HG02981 (cell line): ENCODE results near the gene SLC17A4.

Experiments used
- ATAC-seq: cut with Tn5 transposase; IDR thresholded peaks from one replicate; pipeline ENCODE4 v1.9.1; 2021; ENCODE audit warnings: mild to moderate bottlenecking, moderate library complexity; ENCODE audit not compliant: unreplicated experiment

The SLC17A4 gene, protein sequence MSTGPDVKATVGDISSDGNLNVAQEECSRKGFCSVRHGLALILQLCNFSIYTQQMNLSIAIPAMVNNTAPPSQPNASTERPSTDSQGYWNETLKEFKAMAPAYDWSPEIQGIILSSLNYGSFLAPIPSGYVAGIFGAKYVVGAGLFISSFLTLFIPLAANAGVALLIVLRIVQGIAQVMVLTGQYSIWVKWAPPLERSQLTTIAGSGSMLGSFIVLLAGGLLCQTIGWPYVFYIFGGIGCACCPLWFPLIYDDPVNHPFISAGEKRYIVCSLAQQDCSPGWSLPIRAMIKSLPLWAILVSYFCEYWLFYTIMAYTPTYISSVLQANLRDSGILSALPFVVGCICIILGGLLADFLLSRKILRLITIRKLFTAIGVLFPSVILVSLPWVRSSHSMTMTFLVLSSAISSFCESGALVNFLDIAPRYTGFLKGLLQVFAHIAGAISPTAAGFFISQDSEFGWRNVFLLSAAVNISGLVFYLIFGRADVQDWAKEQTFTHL

DNA sequence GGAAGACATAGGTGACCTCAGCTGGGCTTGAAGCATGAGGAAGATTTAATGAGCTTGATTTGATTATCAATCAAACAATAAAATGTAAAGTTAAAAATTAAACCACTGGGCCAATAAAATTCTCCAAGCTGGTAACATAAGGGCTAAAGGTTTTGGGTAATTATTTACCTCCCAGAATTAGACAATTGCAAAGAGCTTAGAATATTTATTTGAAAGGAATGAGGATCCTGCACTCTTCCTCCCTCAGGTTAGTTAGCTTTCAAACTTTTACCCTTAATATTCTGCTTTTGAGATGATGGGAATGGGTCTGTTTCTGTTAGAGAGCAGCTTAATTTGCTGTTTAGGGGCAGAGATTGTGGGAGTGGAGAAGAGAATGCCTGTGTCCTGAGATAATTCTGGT lies at the start of gene SLC17A4:
TSS of gene SLC17A4 (plus strand) at position 208 of the 400 bp plus-strand sequence. CDS start 7,221 bp downstream, outside the sequence.
- ATAC-seq = no peak

DNA sequence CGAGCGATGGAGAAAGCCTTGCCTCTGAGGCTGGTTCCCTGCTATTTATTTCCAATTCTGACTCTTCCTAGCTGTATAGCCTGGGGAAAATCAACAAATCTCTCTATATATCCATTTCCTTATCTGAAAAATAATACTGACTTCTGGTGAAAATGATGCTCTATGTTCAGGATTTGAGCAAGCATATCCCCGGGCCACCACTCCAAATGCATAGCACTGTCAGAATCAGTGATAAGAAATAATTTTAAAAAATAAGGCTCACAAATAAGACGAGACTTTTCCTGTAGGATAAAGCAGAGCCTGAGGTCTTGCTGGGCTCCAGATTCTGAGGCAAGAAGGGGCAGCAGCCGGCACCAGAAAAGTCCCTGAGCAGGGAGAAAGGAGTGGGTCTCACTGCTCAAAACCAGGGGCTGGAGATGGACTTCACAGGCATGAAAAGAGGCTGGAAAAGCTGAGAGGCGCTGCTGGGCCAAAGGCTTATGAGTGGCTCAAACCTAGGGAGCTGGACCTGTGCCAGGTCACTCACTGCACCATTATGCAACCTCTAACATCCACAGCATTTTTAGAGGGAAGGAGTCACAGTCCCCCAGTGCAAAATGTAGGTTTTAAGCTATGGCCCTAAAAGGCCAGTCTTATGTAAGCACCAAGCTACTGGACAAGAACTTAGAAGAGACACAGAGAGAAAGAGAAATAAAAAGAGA lies 48.1 kb upstream of the SLC17A4 start:
- no peak for ATAC-seq

DNA sequence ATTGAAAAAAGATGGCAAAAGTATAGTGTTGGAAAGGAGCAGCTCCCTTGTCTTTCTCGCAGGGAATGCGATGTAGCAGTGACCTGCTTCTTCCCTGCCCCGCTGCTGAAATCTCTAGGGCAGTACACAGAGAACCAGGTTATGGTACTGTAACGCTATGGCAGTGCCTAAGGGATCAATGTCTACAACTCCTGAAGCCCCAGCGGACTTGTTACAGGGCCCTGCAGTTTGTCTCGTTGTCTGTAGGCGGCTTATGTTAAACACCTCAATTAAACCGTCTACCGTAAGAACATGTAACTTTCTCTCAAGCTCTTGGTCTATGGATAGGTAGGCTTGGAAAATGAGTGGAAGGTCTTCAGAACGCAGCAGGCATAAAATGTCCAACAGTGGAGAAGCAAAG lies 44.8 kb upstream of the SLC17A4 start:
- no peak for ATAC-seq

DNA sequence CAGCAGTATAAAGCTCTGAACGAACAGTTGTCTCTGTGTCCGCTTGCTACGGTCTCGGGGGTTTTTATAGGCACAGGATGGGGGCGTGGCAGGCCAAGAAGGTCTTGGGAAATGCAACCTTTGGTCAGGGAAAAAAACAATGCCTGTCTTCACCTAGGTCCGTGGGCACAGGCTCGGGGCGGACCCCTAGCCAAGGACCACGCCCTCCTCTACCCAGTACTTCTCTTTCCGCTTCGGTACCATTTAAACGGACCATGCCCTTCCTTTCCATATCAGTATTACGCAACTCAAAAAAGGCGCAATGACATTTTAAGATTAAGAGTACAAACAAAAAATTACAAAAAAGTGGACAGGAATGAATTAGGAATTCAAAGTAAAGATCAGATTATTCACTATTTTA lies 44.3 kb upstream of the SLC17A4 start:
- no peak for ATAC-seq

DNA sequence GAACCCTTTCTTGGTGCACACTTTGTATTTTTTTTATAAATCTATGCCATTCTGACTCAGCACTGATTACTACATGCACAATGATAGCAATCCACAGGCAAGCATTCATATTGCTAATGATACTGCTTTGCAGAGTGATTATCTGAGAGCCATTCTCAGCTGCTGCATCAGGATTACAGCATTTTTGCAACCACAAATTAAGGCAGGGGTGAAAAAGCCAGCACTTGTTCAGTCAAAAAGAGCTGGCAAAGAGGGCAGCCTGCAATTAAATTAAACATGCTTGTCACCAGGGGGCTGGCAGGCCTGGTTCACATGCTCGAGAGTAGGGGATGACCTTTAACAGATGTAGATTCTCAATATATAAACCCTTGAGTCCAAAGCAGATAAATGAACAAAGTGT lies 40.7 kb upstream of the SLC17A4 start:
- ATAC-seq = no peak

DNA sequence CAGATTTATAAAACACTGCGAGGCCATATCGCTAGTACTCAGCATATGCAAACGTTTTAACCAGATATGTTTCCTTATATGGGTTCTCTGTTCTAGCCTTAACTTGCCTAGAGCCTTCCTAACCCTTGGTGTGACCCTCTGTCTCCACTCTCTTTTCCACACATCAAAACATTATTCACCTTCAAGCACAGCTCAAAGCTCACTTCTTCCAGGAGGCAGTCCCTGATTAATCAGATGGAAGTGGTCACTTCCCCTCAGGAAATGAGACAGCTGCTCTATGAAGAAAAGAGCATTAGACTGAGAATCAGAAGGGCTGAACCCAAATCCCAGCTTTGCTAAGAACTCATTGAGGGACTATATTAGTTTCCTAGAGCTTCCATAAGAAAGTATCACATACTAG lies 39.8 kb upstream of the SLC17A4 start:
- ATAC-seq = no peak

DNA sequence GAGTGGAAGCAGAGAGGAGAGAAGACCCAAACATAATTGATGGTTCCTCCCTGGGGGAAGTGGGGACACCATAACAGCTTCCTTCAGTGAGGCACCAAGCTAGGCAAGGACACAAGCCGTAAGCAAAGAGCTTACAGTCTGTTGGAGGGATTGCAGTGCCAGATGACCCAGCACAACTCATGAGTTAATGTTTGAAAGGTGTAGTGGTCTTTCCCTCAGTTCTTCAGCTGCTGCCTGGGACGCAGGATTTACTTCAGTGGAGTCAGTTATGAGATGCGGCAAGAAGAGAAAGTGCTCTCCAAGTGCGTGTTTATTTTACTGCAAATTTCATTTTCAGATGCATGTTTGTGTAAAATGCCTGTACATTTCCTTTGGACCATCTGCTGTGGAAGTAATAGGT lies 38.7 kb upstream of the SLC17A4 start:
- no peak for ATAC-seq

DNA sequence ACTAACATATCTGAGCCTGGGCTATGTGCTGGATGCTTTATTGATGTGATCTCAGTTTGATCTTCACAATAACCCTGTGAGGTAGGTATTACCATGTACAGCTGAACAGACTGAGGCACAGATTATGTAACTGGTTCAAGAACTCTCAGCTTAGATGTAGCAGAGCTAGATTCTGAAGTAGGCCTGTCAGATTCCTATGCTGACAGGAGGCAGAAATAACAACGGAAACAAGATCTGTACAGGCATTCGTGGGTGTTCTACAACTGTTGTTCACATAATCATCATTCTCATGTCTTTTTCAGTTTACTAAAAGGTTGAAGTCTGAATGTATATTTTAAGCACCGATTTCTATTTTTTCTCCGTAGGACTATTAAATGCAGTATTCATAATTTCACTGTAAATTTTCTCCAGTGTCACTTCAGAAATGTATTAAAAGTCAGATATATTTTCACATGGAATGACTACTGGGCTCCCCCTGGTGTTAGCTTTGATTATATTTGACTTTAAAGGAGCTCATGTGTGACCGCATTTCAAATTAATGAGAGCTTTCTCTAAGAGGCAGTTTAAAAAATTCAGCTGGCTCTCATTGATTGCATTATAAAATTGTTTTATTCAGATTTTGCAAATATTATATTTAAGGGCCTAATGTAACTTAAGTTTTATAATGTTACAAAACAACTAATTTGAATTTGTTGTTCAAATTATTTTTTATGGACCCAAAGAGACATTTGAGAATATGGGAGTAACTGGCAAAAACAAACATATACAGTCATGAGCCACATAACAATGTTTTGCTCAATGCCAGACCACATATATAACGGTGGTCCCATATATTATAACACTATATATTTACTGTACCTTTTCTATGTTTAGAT lies 36.4 kb upstream of the SLC17A4 start:
- no peak for ATAC-seq

DNA sequence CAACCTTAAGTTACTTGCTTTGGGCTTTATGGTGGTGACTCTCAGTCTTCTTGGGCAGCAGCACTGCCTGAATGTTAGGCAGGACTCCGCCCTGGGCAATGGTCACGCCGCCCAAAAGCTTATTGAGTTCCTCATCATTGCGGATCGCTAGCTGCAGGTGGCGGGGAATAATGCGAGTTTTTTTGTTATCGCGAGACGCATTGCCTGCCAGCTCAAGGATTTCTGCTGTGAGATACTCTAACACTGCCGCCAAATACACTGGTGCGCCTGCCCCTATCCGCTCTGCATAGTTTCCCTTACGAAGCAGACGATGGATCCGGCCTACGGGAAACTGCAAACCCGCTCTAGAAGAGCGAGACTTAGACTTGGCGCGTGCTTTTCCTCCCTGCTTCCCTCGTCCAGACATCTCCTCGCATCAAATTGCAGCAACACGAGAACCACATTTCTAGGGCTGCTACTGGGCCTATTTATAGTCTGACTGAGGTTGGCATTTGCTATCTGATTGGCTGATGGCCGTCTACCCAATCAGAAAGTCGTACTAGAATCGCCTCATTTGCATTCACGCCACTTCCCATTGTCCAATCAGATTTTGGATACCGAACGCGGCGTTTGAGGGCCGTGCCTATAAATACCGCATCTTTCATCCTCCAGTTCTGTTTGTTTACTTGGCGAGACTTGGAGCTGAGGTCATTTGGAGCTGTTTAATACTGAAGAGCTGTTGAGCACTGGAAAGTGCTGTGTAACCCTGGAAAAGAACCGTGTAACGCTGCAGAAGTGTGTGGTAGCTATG lies 28.2 kb upstream of the SLC17A4 start:
- ATAC-seq = no peak

DNA sequence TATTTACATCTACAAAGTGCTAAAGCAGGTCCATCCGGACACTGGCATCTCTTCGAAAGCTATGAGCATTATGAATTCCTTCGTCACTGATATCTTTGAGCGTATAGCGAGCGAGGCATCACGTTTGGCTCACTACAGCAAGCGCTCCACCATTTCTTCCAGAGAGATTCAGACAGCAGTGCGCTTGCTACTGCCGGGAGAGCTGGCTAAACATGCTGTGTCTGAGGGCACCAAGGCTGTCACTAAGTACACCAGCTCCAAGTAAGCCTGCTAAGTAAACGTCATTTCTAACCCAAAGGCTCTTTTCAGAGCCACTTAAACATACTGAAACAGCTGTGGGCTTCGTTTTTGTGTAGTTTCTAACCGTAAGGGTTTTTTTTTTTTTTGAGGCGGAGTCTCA lies 27.5 kb upstream of the SLC17A4 start:
- no peak for ATAC-seq

DNA sequence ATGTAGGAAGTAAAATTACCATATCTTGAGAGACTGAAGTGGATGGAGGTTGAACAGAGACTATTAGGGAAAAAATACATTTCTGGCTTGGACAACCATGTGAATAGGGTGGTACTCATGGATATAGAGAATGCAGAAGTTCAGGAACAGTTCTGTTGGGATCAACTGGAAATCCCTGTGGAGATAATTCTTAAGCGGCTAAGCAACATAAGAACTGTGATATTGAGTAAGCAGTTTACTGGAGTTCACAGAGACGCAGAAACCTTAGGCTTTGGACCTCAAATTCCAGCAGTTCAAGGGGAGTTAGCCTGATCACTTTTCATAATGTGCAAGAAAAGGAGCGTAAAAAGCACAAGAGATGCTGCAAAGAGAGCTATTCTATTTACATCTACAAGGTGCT lies 23.6 kb upstream of the SLC17A4 start:
- no peak for ATAC-seq

DNA sequence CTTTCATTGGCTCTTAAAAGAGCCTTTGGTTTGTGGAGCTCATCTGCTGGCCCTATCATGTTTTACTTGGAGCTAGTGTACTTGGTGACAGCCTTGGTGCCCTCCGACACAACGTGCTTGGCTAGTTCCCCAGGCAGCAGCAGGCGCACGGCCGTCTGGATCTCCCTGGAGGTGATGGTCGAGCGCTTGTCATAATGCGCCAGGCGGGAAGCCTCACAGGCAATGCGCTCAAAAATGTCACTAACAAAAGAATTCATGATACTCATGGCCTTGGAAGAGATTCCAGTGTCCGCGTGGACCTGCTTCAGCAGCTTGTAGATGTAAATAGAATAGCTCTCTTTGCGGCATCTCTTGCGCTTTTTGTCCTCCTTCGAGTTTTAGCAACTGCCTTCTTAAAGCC lies 22.8 kb upstream of the SLC17A4 start:
- no peak for ATAC-seq

DNA sequence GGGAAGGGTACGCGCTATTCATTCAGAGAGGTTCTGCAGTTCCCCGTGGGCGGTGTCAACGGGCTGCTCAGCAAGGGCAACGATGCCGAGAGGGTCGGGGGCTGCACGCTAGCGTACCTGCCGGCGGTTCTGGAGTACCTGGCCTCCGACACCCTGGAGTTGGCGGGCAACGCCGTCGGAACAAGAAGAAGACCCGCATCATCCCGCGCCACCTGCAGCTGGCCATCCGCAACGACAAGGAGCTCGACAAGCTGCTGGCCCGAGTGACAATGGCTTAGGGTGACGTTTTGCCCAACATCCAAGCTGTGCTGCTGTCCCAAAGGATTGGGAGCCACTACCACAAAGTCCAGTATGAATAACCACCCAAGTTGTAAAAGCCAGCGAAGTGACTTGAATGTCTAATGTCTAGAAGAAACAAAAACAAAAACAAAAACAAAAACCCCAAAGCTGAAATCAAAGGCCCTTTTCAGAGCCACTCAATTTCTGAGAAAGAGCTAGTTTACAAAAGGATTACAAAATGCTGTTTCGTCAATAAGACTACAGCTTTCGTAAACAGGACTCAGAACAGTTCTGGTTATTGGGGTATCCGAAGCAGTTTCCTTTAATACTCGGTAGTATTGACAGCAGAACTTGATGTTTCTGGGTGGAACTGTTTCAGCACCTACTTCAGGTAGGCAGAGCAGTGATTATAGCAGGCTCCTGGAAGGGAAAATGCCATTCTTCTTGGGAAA lies 21.9 kb upstream of the SLC17A4 start:
- ATAC-seq = no peak

DNA sequence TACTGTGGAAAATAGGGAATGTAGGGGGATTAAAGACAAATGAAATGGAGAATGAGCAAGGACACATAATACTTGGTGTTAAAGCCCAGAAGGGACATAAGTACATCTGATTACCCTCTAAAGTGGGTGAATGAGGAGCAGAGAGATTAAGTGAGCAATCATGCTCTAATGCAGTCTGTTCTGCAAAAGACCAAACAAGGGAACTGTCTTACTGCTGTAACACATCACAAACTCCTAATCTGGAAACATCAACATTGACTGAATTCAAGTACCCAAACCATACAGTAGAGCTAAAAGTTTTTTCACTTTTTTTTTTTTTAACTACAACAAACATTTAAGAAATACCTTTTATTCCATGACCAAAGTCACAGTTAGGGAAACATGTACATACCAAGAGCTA lies 19.3 kb upstream of the SLC17A4 start:
- no peak for ATAC-seq

DNA sequence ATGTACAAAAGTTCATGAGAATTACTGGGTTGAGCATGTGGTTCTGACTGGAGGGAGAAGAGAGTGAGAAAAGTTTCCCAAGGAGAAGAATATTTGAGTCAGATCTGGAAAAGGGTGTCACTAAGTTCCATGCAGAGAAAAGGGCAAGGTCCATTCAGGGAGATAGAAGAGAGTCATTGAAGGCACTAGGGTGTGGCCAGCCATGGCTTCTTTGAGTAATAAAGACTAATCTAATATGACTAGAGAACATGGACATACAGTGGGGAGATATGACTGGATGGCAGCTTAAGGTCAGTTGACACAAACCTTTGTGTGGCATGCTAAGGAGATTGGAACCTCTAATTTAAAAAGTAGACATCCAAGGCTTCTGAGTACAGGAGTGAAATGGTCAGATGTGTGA lies 10.7 kb upstream of the SLC17A4 start:
- no peak for ATAC-seq

DNA sequence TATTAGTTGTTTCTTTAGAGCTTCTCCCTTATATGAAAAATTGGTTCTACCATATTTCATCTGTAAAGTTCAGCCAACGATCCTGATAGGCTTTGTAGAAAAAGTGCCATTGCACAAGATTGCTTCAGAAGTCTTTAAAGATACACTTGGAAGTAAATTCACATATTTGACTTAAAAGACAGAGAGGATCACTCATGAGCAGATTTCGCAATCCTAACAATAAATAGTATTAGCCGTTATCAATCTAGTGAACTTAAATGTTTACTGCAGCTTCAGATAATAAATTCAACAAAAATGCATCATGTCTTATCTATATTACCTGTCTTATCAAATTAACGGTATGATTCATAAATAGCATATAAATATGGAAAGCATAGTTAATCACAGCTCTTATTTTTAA lies 8.7 kb upstream of the SLC17A4 start:
- no peak for ATAC-seq

DNA sequence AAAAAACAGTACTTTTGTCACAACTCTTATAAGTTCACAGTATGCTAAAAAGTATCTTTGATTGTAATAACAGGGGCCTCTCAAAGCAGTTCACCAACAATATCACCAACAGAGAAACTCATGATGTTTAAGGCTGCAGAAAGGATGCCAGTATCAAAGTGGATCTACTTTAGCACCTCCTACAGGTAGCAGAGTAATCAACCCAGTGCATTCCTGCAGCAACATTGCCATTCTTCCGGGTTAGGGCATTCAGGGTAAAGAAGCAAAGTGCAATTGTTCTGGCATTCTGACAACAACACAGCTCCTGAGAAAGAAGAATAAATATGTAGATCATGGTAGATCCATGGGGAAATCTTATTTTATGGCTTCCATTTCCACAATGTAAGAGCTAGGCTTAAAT lies 7.6 kb upstream of the SLC17A4 start:
- ATAC-seq = no peak

DNA sequence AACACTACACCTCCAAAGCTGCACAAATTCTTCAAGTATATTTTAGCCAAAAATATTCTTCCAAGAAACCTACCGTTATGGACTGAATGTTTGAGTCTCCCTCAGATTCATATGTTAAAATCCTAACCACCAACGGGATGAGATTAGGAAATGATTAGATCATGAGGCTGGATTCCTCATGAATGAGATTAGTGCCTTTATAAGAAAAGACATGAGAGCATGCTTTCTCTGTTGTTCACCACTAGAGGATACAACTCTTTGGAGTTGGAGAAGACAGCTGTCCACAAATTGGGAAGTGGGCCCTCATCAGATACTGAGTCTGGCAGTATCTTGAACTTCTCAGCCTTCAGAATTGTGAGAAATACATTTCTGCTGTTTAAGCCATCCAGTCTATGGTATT lies 7.1 kb upstream of the SLC17A4 start:
- no peak for ATAC-seq

DNA sequence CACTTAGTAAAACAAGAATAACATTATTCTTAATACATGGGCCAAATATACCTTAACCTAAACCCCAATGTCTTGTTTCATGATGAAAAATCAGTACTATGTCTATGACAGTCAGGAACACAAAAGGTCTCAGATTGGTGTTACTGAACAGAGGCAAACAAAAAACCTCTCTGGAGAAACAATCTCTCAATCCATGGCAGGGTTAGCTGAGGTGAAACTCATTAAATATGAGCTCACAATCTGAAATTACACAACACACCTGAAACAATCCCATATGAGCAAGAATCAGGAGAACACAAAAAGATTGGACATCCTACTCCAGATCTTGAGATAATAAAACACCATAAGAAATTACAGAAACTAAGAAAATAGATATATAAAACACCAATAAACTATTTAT lies 6.5 kb upstream of the SLC17A4 start:
- no peak for ATAC-seq
